GM12801 (cell line): ENCODE measurements around the gene NOXRED1.

Source experiments
- CTCF ChIP-seq: IDR thresholded peaks from one replicate; pipeline ENCODE4 v1.5.1; 2011; ENCODE audit warnings: control low read depth; ENCODE audit not compliant: insufficient read length; ENCODE audit errors: extremely low read depth

NOXRED1 gene

GRCh38 chr14:77426396-77426795 lies 3.1 kb upstream of the NOXRED1 start:
- TF ChIP-seq CTCF, result no peak

- TF ChIP-seq CTCF, result no peak
These were observed 1.5 kb upstream of the NOXRED1 start for GRCh38 chr14:77424862-77425261.

GRCh38 chr14:77421201-77421600 lies 2.1 kb downstream of the NOXRED1 start:
- TF ChIP-seq CTCF, result no peak

GRCh38 chr14:77416836-77417235 lies 6.5 kb downstream of the NOXRED1 start:
- no peak for TF ChIP-seq CTCF

GRCh38 chr14:77409131-77409533 lies 14.2 kb downstream of the NOXRED1 start:
- no peak for TF ChIP-seq CTCF

- TF ChIP-seq CTCF, result no peak
These were observed 16.2 kb downstream of the NOXRED1 start for GRCh38 chr14:77407158-77407557.

GRCh38 chr14:77406718-77407117 lies 16.6 kb downstream of the NOXRED1 start:
- no peak for TF ChIP-seq CTCF

GRCh38 chr14:77406086-77406485 lies 17.2 kb downstream of the NOXRED1 start:
- no peak for TF ChIP-seq CTCF
